ENCODE results near the gene CDHR1. TPM values are rescaled to one million over a fixed set of nuclear protein-coding genes. Genes with fewer than 3 reads are reported as not detected.

Gene CDHR1
- total and polyA plus RNA-seq, 3 donors from 2014 or later: 0.19 to 0.67 (median 0.39) TPM

DNA sequence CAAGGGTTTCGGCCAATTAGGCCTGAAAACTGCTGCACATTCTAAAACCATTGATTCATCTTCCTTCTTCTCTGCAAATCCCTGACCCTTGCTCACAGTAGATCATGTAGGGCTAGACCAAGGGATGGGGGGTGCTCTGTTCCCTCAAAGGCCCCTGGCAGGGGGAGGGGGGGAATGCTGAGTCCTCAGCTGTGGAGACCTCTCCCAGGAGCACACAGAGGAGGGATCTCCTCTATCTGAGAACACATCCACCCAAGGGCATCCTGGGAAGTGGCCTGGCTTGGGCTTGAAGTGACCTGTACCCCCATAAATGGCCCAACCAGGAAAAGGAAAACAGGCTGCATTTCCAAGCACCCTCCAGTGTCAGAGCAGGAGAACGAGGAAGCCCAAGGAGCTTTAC lies 1.0 kb upstream of the CDHR1 start:
- 82 to 90% methylated on average over 2 of the region's 2 CpGs for WGBS, 2 donors
- Histone ChIP-seq H3K27me3 (no peaks in the 10 kb centered on the region), H3K27ac (no peak overlapping the region), H3K4me3 (no peak overlapping the region), H3K4me1 (peaks cover 8% of the 10 kb centered on the region), H3K36me3 (ENCODE audit: low read depth, missing control alignments) (no peaks in the 10 kb centered on the region), H3K9me3 (no peaks in the 10 kb centered on the region)
- intact Hi-C loops (cut with DNase I; ENCODE audit: low total_unique reads): no loop called here
- no peak for DNase-seq
- TF ChIP-seq, protein P1, sequence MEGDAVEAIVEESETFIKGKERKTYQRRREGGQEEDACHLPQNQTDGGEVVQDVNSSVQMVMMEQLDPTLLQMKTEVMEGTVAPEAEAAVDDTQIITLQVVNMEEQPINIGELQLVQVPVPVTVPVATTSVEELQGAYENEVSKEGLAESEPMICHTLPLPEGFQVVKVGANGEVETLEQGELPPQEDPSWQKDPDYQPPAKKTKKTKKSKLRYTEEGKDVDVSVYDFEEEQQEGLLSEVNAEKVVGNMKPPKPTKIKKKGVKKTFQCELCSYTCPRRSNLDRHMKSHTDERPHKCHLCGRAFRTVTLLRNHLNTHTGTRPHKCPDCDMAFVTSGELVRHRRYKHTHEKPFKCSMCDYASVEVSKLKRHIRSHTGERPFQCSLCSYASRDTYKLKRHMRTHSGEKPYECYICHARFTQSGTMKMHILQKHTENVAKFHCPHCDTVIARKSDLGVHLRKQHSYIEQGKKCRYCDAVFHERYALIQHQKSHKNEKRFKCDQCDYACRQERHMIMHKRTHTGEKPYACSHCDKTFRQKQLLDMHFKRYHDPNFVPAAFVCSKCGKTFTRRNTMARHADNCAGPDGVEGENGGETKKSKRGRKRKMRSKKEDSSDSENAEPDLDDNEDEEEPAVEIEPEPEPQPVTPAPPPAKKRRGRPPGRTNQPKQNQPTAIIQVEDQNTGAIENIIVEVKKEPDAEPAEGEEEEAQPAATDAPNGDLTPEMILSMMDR (IDR thresholded peaks at IDR 0.05): no peak
- TF ChIP-seq POLR2A (IDR thresholded peaks at IDR 0.05): no peak

DNA sequence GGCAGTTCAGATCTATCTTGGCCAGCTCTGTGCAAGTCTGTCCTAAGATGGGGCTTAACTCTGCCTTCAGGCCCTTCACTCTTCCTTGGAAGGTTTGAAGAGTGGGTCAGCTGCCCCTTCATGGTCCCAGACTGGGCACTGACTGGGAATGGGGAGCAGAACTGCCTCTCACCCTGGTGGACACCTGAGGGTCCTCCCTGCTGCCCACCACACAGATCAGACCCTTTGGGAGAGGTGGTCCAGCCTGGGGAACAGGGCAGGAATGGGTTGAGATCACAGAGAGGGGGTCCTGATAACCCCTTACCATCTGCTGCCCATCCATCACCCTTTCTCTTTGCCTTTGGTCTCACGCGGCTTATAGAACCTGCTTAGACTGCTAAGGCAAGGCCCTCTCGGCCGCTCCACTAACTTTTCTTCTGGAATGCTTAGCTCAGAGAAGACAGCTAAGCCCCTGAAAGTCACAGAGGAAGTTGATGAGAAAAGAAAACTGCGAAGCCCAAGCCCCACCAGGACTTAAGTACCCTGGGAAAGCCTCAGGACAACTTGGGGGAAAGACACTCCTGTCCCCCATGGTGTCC lies 402 bp upstream of the CDHR1 start:
- 14 to 23% methylated on average over 5 of the region's 5 CpGs for WGBS, 2 donors

DNA sequence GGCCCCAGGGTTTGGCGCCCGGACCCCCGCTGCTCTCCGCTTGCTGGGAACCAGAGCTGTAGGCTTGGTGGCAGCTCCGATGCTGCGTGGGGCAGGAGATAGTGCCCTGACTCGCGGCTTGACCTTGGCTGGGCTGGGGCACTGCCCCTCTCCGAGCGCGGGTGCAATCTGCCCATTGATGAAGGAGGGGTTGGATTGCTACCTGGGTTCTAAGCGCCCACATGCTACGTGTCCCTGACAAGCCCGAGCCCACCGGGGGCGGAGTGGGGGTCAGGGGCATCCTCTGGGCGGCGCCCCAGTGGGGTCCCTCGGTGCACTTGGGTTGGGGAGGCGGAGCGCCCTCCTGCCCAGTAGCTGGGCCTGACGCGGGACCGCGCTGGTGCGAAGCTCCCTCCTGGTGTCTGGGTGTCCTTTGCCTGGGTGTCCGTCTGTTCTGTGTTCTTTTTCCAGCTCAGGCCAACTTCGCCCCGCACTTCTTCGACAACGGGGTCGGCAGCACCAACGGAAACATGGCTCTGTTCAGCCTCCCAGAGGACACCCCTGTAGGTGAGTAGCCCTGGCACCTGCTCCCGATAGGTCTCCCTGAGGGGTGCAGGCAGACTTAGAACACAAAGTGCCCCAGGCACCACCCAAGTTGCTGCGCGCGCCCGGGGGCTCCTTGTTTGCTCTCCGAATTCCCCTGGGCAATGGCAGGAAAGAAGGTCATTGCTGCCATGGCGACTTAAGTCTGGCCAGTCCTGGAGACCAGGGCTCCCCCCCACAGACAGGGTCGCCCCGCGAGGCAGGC lies 900 bp downstream of the CDHR1 start:
- Histone ChIP-seq H3K27ac (no peak overlapping the region), H3K4me3 (peak overlapping the region; percentile 4 to 52), H3K27me3 (no peaks in the 10 kb centered on the region), H3K36me3 (ENCODE audit: low read depth, missing control alignments) (no peaks in the 10 kb centered on the region), H3K4me1 (peaks cover 8% of the 10 kb centered on the region), H3K9me3 (no peaks in the 10 kb centered on the region)
- WGBS, 2 donors: 0 to 17% methylated on average over 4 to 40 of the region's 43 CpGs
- TF ChIP-seq, protein P1 (IDR thresholded peaks at IDR 0.05): no peak
- no peak for TF ChIP-seq POLR2A (IDR thresholded peaks at IDR 0.05)
- DNase-seq: no peak
- intact Hi-C loops (cut with DNase I; ENCODE audit: low total_unique reads): no loop called here

More for the DNA sequence above, 402 bp upstream of the CDHR1 start:
- Histone ChIP-seq H3K27me3 (no peaks in the 10 kb centered on the region), H3K4me1 (peaks cover 8% of the 10 kb centered on the region), H3K36me3 (ENCODE audit: low read depth, missing control alignments) (no peaks in the 10 kb centered on the region), H3K4me3 (peak overlapping the region; percentile 4 to 52), H3K9me3 (no peaks in the 10 kb centered on the region), H3K27ac (no peak overlapping the region)
- intact Hi-C loops (cut with DNase I; ENCODE audit: low total_unique reads): no loop called here
- TF ChIP-seq, protein P1 (IDR thresholded peaks at IDR 0.05): no peak
- TF ChIP-seq POLR2A (IDR thresholded peaks at IDR 0.05): no peak
- no peak for DNase-seq

- WGBS, 2 donors: 43 to 47% methylated on average over 4 of the region's 4 CpGs
- no peak overlapping the region for H3K4me3 ChIP-seq
- H3K27ac ChIP-seq: no peak overlapping the region
- H3K9me3 ChIP-seq: no peaks in the 10 kb centered on the region
- peaks cover 8% of the 10 kb centered on the region for H3K4me1 ChIP-seq
- TF ChIP-seq, protein P1 (IDR thresholded peaks at IDR 0.05): no peak
- TF ChIP-seq POLR2A (IDR thresholded peaks at IDR 0.05): no peak
- no peaks in the 10 kb centered on the region for H3K27me3 ChIP-seq
- no peaks in the 10 kb centered on the region for H3K36me3 ChIP-seq (ENCODE audit: low read depth, missing control alignments)
- intact Hi-C loops (cut with DNase I; ENCODE audit: low total_unique reads): no loop called here
- DNase-seq: no peak
Measured at GRCh38 chr10:84196083-84196482, 1.7 kb downstream of the CDHR1 start.
